GM12875 (cell line): Measurements from ENCODE around the gene RNF31.

Source experiments
- H3K4me3 ChIP-seq: one replicate; pipeline ENCODE4 v1.5.1; 2011; ENCODE audit warnings: low read depth, low read length, control low read depth
- CTCF ChIP-seq: IDR thresholded peaks from 2 replicates; pipeline ENCODE4 v1.5.1; 2011; ENCODE audit warnings: low read depth, mild to moderate bottlenecking, control low read depth, inconsistent platforms, low read length, moderate library complexity, borderline replicate concordance; ENCODE audit not compliant: insufficient read depth

Gene RNF31

GRCh38 chr14:24204163-24205146 lies 57.2 kb downstream of the RNF31 start:
- TF ChIP-seq CTCF: no peak
- no peak overlapping the region for H3K4me3 ChIP-seq

- TF ChIP-seq CTCF: no peak
- no peak overlapping the region for H3K4me3 ChIP-seq
These were observed 59.2 kb downstream of the RNF31 start for GRCh38 chr14:24206260-24207103.

GRCh38 chr14:24207104-24207551 lies 59.8 kb downstream of the RNF31 start:
- H3K4me3 ChIP-seq: no peak overlapping the region
- TF ChIP-seq CTCF: no peak

- no peak overlapping the region for H3K4me3 ChIP-seq
- no peak for TF ChIP-seq CTCF
These were observed 60.3 kb downstream of the RNF31 start for GRCh38 chr14:24207625-24208024.
